HS-5 (cell line): ENCODE results near the gene YAF2.

ENCODE experiments used
- DNase-seq: peaks from one replicate; pipeline ENCODE4 v3.0.0-alpha.2; 2012; ENCODE audit warnings: low read depth

Gene YAF2

GRCh38 chr12:42238240-42239140, at the start of gene YAF2:
Gene YAF2 (minus strand): TSS chr12:42238248. CDS start chr12:42238180, 68 bp downstream.
- DNase-seq = no peak

GRCh38 chr12:42286741-42287140, 48.7 kb upstream of the YAF2 start:
- DNase-seq = no peak

- DNase-seq = no peak
These were observed 47.4 kb upstream of the YAF2 start for GRCh38 chr12:42285431-42285830.

GRCh38 chr12:42284876-42285275, 46.8 kb upstream of the YAF2 start:
- DNase-seq = no peak

GRCh38 chr12:42284157-42284556, 46.1 kb upstream of the YAF2 start:
- DNase-seq = no peak

GRCh38 chr12:42283739-42284138, 45.7 kb upstream of the YAF2 start:
- DNase-seq = no peak

- DNase-seq = no peak
These were observed 44.2 kb upstream of the YAF2 start for GRCh38 chr12:42282294-42282693.

- no peak for DNase-seq
These were observed 43.8 kb upstream of the YAF2 start for GRCh38 chr12:42281844-42282243.

GRCh38 chr12:42281278-42281677, 43.2 kb upstream of the YAF2 start:
- DNase-seq = no peak

- no peak for DNase-seq
These were observed 40.1 kb upstream of the YAF2 start for GRCh38 chr12:42278128-42278510.

GRCh38 chr12:42277396-42278127, 39.5 kb upstream of the YAF2 start:
- no peak for DNase-seq

- DNase-seq = no peak
These were observed 37.5 kb upstream of the YAF2 start for GRCh38 chr12:42275499-42275898.

GRCh38 chr12:42273706-42274105, 35.7 kb upstream of the YAF2 start:
- DNase-seq = no peak

GRCh38 chr12:42270596-42270995, 32.5 kb upstream of the YAF2 start:
- no peak for DNase-seq

GRCh38 chr12:42267413-42268190, 29.6 kb upstream of the YAF2 start:
- DNase-seq = no peak

GRCh38 chr12:42266579-42267230, 28.7 kb upstream of the YAF2 start:
- DNase-seq = no peak

- DNase-seq = no peak
These were observed 24.2 kb upstream of the YAF2 start for GRCh38 chr12:42262271-42262670.

GRCh38 chr12:42261708-42262107, 23.7 kb upstream of the YAF2 start:
- no peak for DNase-seq

- no peak for DNase-seq
These were observed 22.5 kb upstream of the YAF2 start for GRCh38 chr12:42260518-42260917.

- no peak for DNase-seq
These were observed 21.7 kb upstream of the YAF2 start for GRCh38 chr12:42259699-42260098.

GRCh38 chr12:42255866-42256261, 17.8 kb upstream of the YAF2 start:
- no peak for DNase-seq
